CD14-positive monocyte (primary cell): Measurements from ENCODE around the gene AARS2. TPM values are rescaled to one million over a fixed set of nuclear protein-coding genes. Genes with fewer than 3 reads are reported as not detected.

Source experiments
- DNase-seq, 3 donors: peaks; one replicate each; pipeline ENCODE4 v3.0.0-alpha.2; 2011 to 2022
- H2AFZ ChIP-seq: 2 replicates; pipeline ENCODE4 v1.6.0; 2012; ENCODE audit warnings: mild to moderate bottlenecking, low read depth, low read length, inconsistent platforms; ENCODE audit not compliant: insufficient read depth, poor library complexity, severe bottlenecking
- H3K27ac ChIP-seq, 2 donors: 1 replicate in 1 of 2; 2 replicates in 1 of 2; pipeline ENCODE4 v1.5.1; 2012 to 2013; ENCODE audit warnings: low read length in 2 of 2, control low read depth in 1 of 2, inconsistent platforms in 1 of 2, low read depth in 1 of 2, mild to moderate bottlenecking in 1 of 2
- H3K27me3 ChIP-seq, 2 donors: one replicate each; pipeline versions ENCODE4 v1.6.0 to v1.6.1; 2011 to 2013; ENCODE audit warnings: low read length in 2 of 2; ENCODE audit not compliant: control insufficient read depth in 2 of 2, insufficient read depth in 2 of 2
- H3K36me3 ChIP-seq, 2 donors: replicated peaks in 1 of 2; 1 replicate in 1 of 2; 2 replicates in 1 of 2; pipeline versions ENCODE4 v1.5.1 to v1.6.1; 2012 to 2013; ENCODE audit warnings: low read length in 2 of 2, control low read depth in 1 of 2, inconsistent platforms in 1 of 2, mild to moderate bottlenecking in 1 of 2; ENCODE audit not compliant: insufficient read depth in 2 of 2, control insufficient read depth in 1 of 2
- H3K4me1 ChIP-seq, 2 donors: 1 replicate in 1 of 2; 2 replicates in 1 of 2; pipeline versions ENCODE4 v1.5.1 to v1.6.1; 2012 to 2013; ENCODE audit warnings: low read length in 2 of 2, control low read depth in 1 of 2, inconsistent platforms in 1 of 2, mild to moderate bottlenecking in 1 of 2, moderate library complexity in 1 of 2; ENCODE audit not compliant: insufficient read depth in 2 of 2, control insufficient read depth in 1 of 2
- H3K4me2 ChIP-seq: replicated peaks from 2 replicates; pipeline ENCODE3; 2012; ENCODE audit warnings: low read length, moderate library complexity, mild to moderate bottlenecking; ENCODE audit not compliant: poor library complexity, severe bottlenecking; ENCODE audit errors: extremely low read depth
- H3K4me3 ChIP-seq, 3 experiments: fragments of 200-600 bp in 1 of 3; sonication (generic) in 1 of 3; replicated peaks in 1 of 3; 1 replicate in 2 of 3; 2 replicates in 1 of 3; pipeline ENCODE4 v1.5.1; 2011 to 2013; ENCODE audit warnings: low read length in 3 of 3, mild to moderate bottlenecking in 3 of 3, control low read depth in 2 of 3, low read depth in 2 of 3, inconsistent platforms in 1 of 3, moderate library complexity in 1 of 3
- H3K79me2 ChIP-seq: 2 replicates; pipeline ENCODE4 v1.6.0; 2012; ENCODE audit warnings: mild to moderate bottlenecking, control low read depth, inconsistent platforms, low read length, moderate library complexity; ENCODE audit not compliant: insufficient read depth
- H3K9ac ChIP-seq: 2 replicates; pipeline ENCODE4 v1.6.0; 2017; ENCODE audit warnings: low read length, mild to moderate bottlenecking; ENCODE audit not compliant: insufficient read depth, poor library complexity, severe bottlenecking
- H3K9me3 ChIP-seq, 2 donors: replicated peaks in 1 of 2; 1 replicate in 1 of 2; 2 replicates in 1 of 2; pipeline versions ENCODE4 v1.5.1 to v1.6.1; 2012 to 2013; ENCODE audit warnings: low read length in 2 of 2, control low read depth in 1 of 2; ENCODE audit not compliant: control insufficient read depth in 1 of 2, insufficient read depth in 1 of 2
- H4K20me1 ChIP-seq: 2 replicates; pipeline ENCODE4 v1.6.0; 2012; ENCODE audit warnings: mild to moderate bottlenecking, low read length, control low read depth, moderate library complexity; ENCODE audit not compliant: insufficient read depth
- H3K27ac Mint-ChIP-seq, 7 donors: one replicate each; pipeline ENCODE4 v1.8.0; 2020; ENCODE audit warnings: mild to moderate bottlenecking in 7 of 7, mixed read lengths in 7 of 7, moderate library complexity in 6 of 7, inconsistent platforms in 2 of 7
- H3K27me3 Mint-ChIP-seq, 3 donors: one replicate each; pipeline ENCODE4 v1.8.0; 2021 to 2022; ENCODE audit warnings: low read depth in 3 of 3, mild to moderate bottlenecking in 3 of 3, mixed read lengths in 3 of 3, moderate library complexity in 3 of 3, inconsistent platforms in 1 of 3
- H3K36me3 Mint-ChIP-seq, 2 donors: one replicate each; pipeline ENCODE4 v1.8.0; 2020; ENCODE audit warnings: mixed read lengths in 2 of 2, inconsistent platforms in 1 of 2, mild to moderate bottlenecking in 1 of 2
- H3K4me1 Mint-ChIP-seq: one replicate; pipeline ENCODE4 v1.8.0; 2020; ENCODE audit warnings: mild to moderate bottlenecking, mixed read lengths
- H3K4me3 Mint-ChIP-seq, 2 donors: one replicate each; pipeline ENCODE4 v1.8.0; 2020; ENCODE audit warnings: mild to moderate bottlenecking in 2 of 2, mixed read lengths in 2 of 2, moderate library complexity in 1 of 2
- H3K9me3 Mint-ChIP-seq, 7 donors: one replicate each; pipeline ENCODE4 v1.8.0; 2020 to 2022; ENCODE audit warnings: mixed read lengths in 7 of 7, mild to moderate bottlenecking in 6 of 7, moderate library complexity in 6 of 7, inconsistent platforms in 2 of 7
- CTCF ChIP-seq: fragments of 200-600 bp; IDR thresholded peaks from one replicate; pipeline ENCODE4 v1.8.0; 2022; ENCODE audit warnings: antibody characterized with exemption, mild to moderate bottlenecking
- WGBS: methylation state at CpG from one replicate; pipeline ENCODE4 v1.1.5; 2013; ENCODE audit warnings: missing lambda C conversion rate; ENCODE audit not compliant: insufficient coverage; 5-methylcytosine and 5-hydroxymethylcytosine counted together
- intact Hi-C, 2 donors: fragments of 100-400 bp; cut with micrococcal nuclease; formaldehyde crosslinking; loops; one replicate each; pipeline versions ENCODE4 v1.15.0 to v1.15.1; 2023
- polyA plus RNA-seq, 3 donors: library from polyadenylated mRNA; depleted of rRNA in 1 of 3; unstranded in 2 of 3; stranded (reverse) in 1 of 3; fragments of 300-500 nt in 2 of 3; fragments of >200 nt in 1 of 3; fragmentation: Illumina TruSeq in 2 of 3; gene quantifications; 1 replicate in 2 of 3; 2 replicates in 1 of 3; pipeline ENCODE4 v1.2.3, GENCODE V29; 2012 to 2021

AARS2 gene
- polyA plus RNA-seq, 3 donors, result 1.8 to 4.5 (median 3.2) TPM

- Histone ChIP-seq H2AFZ (no peak overlapping the region), H3K27ac (peak overlapping the region in 1 of 2 donors; percentile 28), H3K79me2 (peaks cover 14% of the 10 kb centered on the region), H3K4me1 (peaks cover 12 to 15% of the 10 kb centered on the region in 2 donors), H3K4me3 (no peak overlapping the region), H3K9me3 (no peaks in the 10 kb centered on the region), H3K27me3 (peaks cover 0 to 2% of the 10 kb centered on the region in 2 donors), H3K36me3 (peaks cover 37 to 48% of the 10 kb centered on the region in 2 donors), H3K4me2 (no peak overlapping the region), H4K20me1 (no peaks in the 10 kb centered on the region), H3K9ac (no peak overlapping the region)
- WGBS, result 100% methylated on average over 3 of the region's 3 CpGs
- intact Hi-C loops, result loop anchor here (5.0 kb wide), 1 partner anchor 44 kb away; the partner anchor contains the start of gene NFKBIE (in 2 of the 2)
- Mint-ChIP-seq H3K36me3 (peaks cover 44 to 45% of the 10 kb centered on the region in 2 donors), H3K27ac (peak overlapping the region in 4 of 7 donors; percentile 12 to 88 (median 18)), H3K4me3 (no peak overlapping the region), H3K27me3 (peaks cover 0 to 4% (median 0%) of the 10 kb centered on the region in 3 donors), H3K9me3 (peaks cover 0 to 3% (median 0%) of the 10 kb centered on the region in 7 donors), H3K4me1 (peaks cover 25% of the 10 kb centered on the region)
- no peak for TF ChIP-seq CTCF
- no peak for DNase-seq
Observed at GRCh38 chr6:44311767-44312166, 1.4 kb downstream of the AARS2 start.

GRCh38 chr6:44311304-44311703 is 1.8 kb downstream of the AARS2 start:
- TF ChIP-seq CTCF, result no peak
- peaks cover 12 to 15% of the 10 kb centered on the region in 2 donors for H3K4me1 ChIP-seq
- Mint-ChIP-seq H3K27ac (peak overlapping the region in 1 of 7 donors; percentile 22), H3K27me3 (peaks cover 0 to under 1% (median 0%) of the 10 kb centered on the region in 3 donors), H3K36me3 (peaks cover 46 to 49% of the 10 kb centered on the region in 2 donors), H3K4me1 (peaks cover 23% of the 10 kb centered on the region), H3K9me3 (peaks cover 0 to 3% (median 0%) of the 10 kb centered on the region in 7 donors), H3K4me3 (no peak overlapping the region)
- H3K4me2 ChIP-seq, result no peak overlapping the region
- H3K27ac ChIP-seq, result peak overlapping the region in 1 of 2 donors; percentile 28
- H3K79me2 ChIP-seq, result peaks cover 14% of the 10 kb centered on the region
- H3K9me3 ChIP-seq, result no peaks in the 10 kb centered on the region
- no peak overlapping the region for H2AFZ ChIP-seq
- H3K36me3 ChIP-seq, result peaks cover 39 to 53% of the 10 kb centered on the region in 2 donors
- no peak for DNase-seq
- H3K4me3 ChIP-seq, result no peak overlapping the region
- WGBS, result no CpG with 5 or more reads among the region's 2 CpGs
- H4K20me1 ChIP-seq, result no peaks in the 10 kb centered on the region
- H3K9ac ChIP-seq, result no peak overlapping the region
- H3K27me3 ChIP-seq, result peaks cover 0 to under 1% of the 10 kb centered on the region in 2 donors
- intact Hi-C loops, result loop anchor here (5.0 kb wide), 1 partner anchor 44 kb away; the partner anchor contains the start of gene NFKBIE (in 2 of the 2)
